GM21737 (cell line): Measurements from ENCODE around the gene ENAM.
A peak's percentile ranks its signal among the peaks of the same experiment; 100 is the strongest.
"Not testable (repeated sequence)": the region's sequence is repeated elsewhere in the genome, so short reads cannot be mapped to it uniquely, and the experiment has no call there.

Source experiments
- ATAC-seq: cut with Tn5 transposase; IDR thresholded peaks from one replicate; pipeline ENCODE4 v1.9.1; 2021; ENCODE audit warnings: mild to moderate bottlenecking, moderate library complexity; ENCODE audit not compliant: unreplicated experiment

ENAM gene

DNA sequence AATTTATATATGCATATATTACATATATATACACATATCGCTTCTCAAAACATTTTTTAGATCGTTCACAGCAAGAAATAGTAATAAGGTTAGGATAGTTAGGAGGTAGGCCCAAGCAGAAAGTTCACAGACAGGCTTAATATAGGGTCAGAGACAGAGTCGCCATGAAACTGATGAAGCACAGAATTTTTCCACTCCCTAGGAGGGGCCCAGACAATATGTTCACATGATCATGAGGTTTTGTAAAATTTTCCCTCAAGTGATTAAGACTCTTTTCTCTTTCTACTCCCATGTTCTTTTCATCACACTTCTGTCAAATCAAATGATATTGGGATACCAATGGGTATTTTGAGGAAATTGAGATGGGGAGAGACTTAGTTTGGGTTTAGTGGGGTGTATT, 5.2 kb upstream of the ENAM start:
- ATAC-seq: no peak

- no peak for ATAC-seq
These were observed 4.2 kb upstream of the ENAM start for GRCh38 chr4:70624226-70624793.

- no peak for ATAC-seq
These were observed 924 bp upstream of the ENAM start for GRCh38 chr4:70627620-70628019.

DNA sequence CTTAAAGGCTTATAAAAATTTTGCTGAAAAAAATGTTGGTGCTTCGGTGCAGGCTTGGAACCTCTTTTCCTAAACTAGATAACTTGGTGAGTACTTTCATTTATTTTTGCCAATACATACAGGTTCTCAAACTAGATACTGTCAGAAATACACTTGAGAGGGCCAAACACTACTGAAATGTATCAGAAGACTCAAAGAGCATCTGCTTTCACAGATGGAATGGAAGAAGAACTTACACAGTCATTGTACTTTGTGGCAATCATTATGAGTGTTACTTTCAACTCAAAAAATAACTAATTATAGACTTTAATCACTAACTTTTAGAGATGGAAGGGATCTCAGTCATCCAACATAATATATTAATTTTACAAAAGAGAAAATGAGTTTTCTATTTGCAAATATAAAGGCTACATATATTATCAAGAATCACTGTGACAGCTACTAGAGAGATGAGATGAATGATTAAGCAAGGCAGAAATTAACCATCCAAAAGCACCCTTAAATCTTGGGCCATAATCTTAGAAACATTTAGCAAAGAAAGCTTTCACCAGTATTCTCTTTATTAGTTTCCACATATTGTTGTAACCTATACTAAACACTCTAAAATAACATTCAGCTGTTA, 1.0 kb downstream of the ENAM start:
- no peak for ATAC-seq

DNA sequence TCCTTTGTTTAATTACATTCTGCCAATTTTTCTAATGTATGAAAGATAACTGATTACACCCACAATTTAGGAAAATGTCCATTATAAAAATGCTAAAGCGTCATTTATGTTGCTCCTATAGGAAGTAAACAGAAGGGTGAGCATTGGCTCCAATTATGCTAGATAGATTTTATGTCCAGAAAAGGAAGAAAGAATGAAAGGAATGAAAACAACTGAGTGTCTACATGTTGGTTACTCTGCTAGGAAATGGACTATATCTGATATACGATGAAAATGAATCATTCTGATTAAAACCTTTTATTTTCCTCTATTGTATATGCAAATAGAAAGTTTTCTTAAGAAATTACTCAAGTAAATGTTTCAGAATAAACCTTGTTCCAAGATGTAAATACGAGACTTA, 1.6 kb downstream of the ENAM start:
- no peak for ATAC-seq

- ATAC-seq: no peak
These were observed 3.5 kb downstream of the ENAM start for GRCh38 chr4:70632028-70632427.

DNA sequence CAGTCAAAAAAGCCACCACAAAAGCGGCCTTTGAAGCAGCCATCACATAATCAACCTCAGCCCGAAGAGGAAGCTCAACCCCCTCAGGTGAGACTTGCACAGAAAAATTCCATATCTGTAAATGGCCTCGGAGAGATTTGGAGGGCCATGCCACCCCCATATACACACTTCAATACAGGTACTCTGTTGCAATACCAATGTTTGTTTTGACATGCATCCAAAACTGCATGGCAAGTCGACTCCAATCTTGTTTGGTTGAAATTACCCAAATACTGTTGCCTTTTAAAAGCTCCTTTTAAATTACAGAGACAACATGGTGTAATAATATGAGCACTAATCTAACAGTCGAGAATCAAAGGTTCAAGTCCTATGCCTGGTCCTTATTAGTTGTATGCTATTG, 5.9 kb downstream of the ENAM start:
- ATAC-seq: no peak

DNA sequence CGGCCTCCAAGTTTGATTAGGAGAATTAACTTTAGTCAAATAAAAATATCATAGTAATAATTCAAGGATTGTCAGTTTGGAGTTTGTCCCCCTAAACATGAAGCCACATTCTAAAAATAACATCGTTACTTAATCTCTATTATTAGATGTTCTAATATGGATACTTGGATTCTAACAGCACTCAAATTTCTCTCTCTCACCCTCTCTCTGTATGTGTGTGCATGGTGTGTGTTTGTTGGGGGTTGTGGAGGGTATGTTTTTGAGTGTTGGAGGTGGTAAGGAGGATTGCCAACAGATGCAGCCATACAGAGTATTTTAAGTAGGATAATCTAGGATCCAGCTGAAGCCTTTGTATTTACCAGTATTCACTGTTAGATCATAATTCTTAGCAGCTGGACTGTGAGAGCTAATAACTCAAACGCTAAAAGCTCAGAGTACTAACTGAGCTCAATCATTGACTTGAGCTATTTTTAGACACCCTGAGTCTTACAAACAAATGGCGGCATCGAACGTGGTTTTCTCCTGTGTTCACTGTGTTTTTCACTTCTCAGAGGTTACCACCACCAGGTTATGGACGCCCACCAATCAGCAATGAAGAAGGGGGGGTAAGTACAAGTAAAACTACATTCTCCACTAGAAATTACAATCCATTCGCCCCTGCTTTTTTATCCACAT, 8.8 kb downstream of the ENAM start:
- ATAC-seq: no peak

DNA sequence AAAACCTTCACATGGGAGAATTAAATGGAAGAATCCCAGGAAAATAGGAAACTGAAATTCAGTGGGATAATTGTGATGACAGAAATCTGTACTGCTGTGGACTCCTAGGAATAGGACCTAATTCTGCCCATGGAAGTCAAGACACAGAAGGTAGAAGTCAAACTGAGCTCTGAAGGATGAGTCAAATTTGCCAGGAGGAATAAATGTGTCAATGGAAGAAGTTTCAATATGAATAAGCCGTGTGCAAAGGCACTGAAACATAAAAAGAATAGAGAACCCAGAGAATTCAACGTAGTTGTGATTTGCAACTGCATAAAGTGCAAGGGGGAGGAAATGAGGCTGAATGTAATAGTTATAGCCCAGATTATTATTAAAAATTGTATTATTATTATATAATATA, 11.6 kb downstream of the ENAM start:
- no peak for ATAC-seq

DNA sequence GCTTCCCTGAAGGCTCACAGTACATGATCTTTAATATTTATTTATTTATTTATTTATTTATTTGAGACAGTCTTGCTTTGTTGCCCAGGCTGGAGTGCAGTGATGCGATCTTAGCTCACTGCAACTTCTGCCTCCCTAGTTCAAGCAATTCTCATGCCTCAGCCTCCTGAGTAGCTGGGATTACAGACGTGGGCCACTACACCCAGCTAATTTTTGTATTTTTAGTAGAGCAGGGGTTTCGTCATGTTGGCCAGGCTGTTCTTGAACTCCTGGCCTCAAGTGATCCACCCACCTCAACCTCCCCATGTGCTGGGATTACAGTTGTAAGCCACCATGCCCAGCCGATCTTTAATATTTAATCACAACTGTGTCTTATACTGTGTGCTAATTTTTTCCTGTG, 22.2 kb downstream of the ENAM start:
- ATAC-seq: not testable (repeated sequence)

GRCh38 chr4:70651864-70652506, 23.4 kb downstream of the ENAM start:
- ATAC-seq: no peak

GRCh38 chr4:70654605-70655011, 26.1 kb downstream of the ENAM start:
- ATAC-seq: no peak

DNA sequence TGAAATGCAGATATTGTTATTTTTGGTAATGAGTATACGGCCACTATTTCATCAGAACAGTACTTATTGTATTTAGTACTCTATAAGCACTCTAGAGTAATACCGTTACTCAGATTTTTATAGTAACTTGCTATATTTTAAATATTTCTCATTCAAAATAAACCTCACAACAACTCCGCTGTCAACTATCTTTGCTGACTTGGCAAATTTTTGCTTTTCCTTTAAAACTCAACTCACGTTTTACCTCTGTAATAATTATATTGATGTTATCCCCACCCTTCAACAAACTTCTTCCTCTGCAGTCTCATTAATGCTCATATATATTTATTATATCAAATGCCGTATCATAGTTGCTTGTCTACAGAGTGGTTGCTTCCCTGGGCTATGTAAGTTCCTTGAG, 28.8 kb downstream of the ENAM start:
- ATAC-seq: no peak

GRCh38 chr4:70658418-70658817, 29.9 kb downstream of the ENAM start:
- ATAC-seq: no peak

DNA sequence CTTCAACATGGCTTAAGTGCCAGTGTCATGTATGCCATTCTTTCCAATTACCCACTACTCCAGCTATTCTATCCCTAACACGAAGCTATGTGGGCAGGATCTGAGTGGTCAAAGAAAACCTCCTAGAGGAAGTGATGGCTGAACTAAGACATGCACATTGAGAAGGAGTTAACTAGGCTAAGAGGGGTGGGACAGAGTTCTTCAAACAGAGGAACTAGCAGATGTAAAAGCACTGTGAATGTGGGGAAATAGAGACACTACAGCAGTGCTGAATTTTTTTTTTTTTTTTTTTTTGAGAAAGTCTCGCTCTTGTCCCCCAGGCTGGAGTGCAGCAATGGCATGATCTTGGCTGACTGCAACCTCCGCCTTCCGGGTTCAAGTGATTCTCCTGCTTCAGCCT, 31.6 kb downstream of the ENAM start:
- ATAC-seq: no peak

- peak; percentile 78 for ATAC-seq
These were observed 32.9 kb downstream of the ENAM start for GRCh38 chr4:70661309-70661922.

- peak; percentile 45 for ATAC-seq
These were observed 37.8 kb downstream of the ENAM start, which contains the start of gene JCHAIN for GRCh38 chr4:70666369-70666768. Gene JCHAIN, minus strand, starts transcription at chr4:70666508. Its CDS starts 18 bp downstream, at chr4:70666490.

GRCh38 chr4:70667740-70668535, 39.4 kb downstream of the ENAM start:
- peak; percentile 44 for ATAC-seq

- ATAC-seq: no peak
These were observed 41.9 kb downstream of the ENAM start for GRCh38 chr4:70670332-70671014.

- no peak for ATAC-seq
These were observed 42.5 kb downstream of the ENAM start for GRCh38 chr4:70671091-70671490.
